GM19239 (cell line): ENCODE data around the gene SOX15.
"Not testable (repeated sequence)": the region's sequence is repeated elsewhere in the genome, so short reads cannot be mapped to it uniquely, and the experiment has no call there.

Experiments
- DNase-seq: peaks from one replicate; pipeline ENCODE4 v3.0.0; 2011; ENCODE audit warnings: low spot score; ENCODE audit not compliant: insufficient read length
- FAIRE-seq: peaks from 2 replicates; lab custom pipeline; 2011; peaks lifted over from hg19 to GRCh38; lab: Jason Lieb, UNC

Gene SOX15

GRCh38 chr17:7611635-7612293 is 21.9 kb upstream of the SOX15 start:
- no peak for FAIRE-seq
- no peak for DNase-seq

GRCh38 chr17:7610641-7611040 is 20.7 kb upstream of the SOX15 start:
- FAIRE-seq (no peak), DNase-seq (no peak)

GRCh38 chr17:7606280-7606679 is 16.4 kb upstream of the SOX15 start:
- DNase-seq (no peak), FAIRE-seq (no peak)

DNA sequence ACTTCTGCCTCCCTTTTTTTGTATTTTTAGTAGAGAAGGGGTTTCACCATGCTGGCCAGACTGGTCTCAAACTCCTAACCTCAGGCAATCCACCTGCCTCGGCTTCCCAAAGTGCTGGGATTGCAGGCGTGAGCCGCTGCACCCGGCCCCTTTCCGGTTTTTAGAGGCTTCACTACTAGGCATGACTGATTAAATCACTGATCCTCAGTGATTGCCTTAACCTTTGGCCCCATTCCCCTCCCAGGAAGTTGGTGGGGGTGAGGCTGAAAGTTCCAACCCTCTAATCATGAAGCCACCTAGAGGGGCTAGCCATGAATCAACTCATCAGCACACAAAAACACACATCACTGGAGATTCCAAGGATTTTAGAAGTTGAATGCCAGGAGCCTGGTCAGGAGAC is 7.7 kb upstream of the SOX15 start:
- DNase-seq, FAIRE-seq: not testable (repeated sequence)

DNA sequence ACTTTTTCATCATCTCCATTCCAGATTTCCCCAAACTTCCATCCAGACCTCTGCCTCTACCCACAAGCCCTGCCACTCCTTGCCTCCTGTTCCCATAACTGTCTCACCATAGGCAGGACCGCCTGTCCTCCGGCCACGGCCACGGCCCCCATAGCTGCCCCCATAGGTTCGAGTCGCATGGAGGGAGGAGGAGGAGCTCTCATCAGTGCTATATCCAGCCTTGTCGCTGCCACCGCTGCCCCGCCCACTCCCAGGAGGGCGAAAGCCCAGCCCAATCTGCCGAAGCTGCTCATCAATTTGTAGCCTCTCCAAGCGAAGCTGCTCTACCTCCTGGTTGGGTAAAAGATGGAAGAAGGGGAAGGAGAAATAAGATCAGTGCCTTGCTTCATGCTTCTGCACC is 3.4 kb upstream of the SOX15 start:
- DNase-seq, result no peak
- FAIRE-seq, result no peak

- FAIRE-seq (no peak), DNase-seq (no peak)
These were observed 2.6 kb upstream of the SOX15 start for GRCh38 chr17:7592422-7593021.

GRCh38 chr17:7591596-7591995 is 1.7 kb upstream of the SOX15 start:
- FAIRE-seq (no peak), DNase-seq (no peak)

DNA sequence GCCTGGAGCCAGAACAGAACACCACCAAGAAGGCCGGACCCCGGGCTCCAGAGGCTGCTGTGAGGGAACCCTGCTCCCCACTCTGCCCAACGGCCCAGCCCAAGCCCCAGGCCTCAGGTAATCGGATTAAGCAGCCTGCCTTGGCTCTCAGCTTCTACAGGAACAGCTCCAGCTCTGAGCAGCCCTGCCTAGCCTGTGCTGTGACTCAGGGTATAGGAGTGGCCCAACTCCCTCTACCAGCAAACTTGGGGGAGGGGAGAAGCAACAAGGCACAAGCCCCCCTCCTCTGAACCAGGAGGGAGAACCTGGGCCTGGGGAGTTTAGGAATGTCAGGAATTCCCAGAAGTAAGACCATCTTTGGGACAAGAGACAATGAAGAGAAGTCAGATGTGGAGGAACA is 849 bp upstream of the SOX15 start:
- no peak for FAIRE-seq
- DNase-seq, result no peak

DNA sequence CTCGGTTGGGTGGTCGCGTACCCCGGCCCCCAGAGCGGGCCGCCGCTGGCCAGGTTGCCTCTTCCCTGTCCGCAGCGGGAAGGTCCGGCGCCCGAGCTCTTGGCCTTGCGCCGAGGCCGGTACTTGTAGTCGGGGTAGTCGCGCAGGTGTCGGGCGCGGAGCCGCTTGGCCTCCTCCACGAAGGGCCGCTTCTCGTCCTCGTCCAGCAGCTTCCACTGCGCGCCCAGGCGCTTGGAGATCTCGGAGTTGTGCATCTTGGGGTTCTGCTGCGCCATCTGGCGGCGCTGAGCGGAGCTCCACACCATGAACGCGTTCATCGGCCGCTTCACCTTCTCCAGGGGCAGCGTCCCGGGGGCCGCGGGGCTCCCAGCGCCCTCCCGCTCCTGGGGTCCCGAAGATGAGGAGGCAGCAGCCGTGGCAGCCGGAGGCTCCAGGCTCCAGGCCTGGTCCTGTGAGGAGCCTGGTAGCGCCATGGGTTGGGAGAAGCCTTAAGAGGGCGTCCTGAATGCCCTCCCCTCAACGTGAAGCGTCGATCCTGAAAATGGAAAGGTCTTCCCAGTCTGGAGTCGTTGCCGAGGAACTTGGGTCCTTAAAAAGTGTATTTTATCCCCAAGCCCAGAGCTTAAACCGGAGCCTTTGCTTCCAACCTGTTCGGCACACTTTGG is 558 bp downstream of the SOX15 start:
- FAIRE-seq (peak; percentile 63), DNase-seq (peak; percentile 88)

- FAIRE-seq, result no peak
- no peak for DNase-seq
These were observed 1.2 kb downstream of the SOX15 start for GRCh38 chr17:7588553-7589203.

DNA sequence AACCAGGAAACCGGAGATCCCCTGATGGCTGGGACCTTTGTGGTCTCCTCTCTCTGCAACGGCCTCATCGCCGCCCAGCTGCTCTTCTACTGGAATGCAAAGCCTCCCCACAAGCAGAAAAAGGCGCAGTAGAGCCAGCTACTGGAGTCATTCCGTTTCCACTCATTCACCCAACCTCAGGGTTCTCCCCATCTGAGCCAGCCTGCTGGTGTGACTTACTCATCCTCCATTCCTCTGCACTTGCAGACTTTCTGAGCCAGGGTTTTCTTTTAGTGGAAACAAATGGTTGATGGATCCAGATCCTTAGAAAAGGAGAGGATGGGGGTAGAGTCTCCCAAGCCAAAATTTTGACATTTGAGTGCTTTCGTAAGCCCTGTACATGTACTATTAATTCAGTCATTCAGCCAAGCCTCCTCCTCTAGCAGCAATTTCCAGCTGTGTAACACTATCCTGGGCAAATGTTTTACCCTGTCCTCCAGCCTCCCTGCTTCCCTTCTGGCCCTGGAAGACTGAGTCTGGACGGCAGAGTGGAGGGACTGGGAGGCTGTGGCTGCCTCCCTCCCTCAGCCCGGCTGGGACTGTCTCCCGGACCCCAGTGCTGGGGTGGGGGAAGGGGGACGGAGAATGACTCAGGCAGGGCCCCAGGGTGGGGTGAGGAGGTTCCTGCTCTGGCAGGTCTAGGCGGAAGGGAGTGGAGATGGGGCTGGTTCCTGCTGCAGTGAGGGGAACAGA is 2.3 kb downstream of the SOX15 start:
- DNase-seq (no peak), FAIRE-seq (no peak)

GRCh38 chr17:7586673-7587419 is 3.0 kb downstream of the SOX15 start:
- FAIRE-seq, result no peak
- no peak for DNase-seq

- no peak for FAIRE-seq
- peak; percentile 72 for DNase-seq
These were observed 6.4 kb downstream of the SOX15 start, which contains the start of gene MPDU1 for GRCh38 chr17:7583253-7584109. Gene MPDU1 (plus strand): TSS chr17:7583852. CDS start chr17:7583863, 11 bp downstream.

GRCh38 chr17:7582396-7583252 is 7.3 kb downstream of the SOX15 start:
- DNase-seq (no peak), FAIRE-seq (no peak)

DNA sequence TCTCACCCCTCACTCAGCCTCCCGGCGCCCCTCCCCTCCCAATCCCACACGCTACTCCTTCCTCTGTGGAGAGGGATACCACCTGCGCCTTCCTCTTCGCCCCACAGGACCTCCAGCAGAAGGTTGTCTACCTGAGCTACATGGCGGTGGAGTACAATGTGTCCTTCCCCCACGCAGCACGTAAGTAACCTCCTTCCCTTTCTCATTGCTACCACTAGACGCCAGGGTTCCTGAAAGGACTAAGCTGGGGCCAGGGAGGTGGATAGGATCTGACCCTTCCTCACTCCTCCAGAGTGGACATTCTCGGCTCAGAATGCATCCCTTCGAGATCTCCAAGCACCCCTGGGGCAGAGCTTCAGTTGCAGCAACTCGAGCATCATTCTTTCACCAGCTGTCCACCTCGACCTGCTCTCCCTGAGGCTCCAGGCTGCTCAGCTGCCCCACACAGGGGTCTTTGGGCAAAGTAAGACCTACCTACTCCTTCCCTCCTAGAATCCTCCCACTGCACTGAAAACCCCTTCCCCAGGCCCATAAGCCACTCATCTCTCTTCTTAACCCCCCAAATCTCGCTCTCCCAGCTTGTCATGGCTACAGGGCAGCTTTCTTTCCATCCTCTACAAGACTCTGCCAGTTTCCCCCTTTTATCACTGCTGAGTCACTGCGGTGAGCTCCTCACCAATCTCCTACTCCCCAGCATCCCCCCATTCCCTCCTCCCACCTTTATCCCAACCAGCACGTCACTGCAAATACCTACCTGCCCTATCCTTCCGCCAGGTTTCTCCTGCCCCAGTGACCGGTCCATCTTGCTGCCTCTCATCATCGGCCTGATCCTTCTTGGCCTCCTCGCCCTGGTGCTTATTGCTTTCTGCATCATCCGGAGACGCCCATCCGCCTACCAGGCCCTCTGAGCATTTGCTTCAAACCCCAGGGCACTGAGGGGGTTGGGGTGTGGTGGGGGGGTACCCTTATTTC is 9.0 kb downstream of the SOX15 start:
- DNase-seq (no peak), FAIRE-seq (no peak)

- DNase-seq, result no peak
- peak; percentile 14 for FAIRE-seq
These were observed 9.9 kb downstream of the SOX15 start for GRCh38 chr17:7579834-7580603.
